CD14-positive monocyte (primary cell): ENCODE data around the gene CHST12. TPM values are rescaled to one million over a fixed set of nuclear protein-coding genes. Genes with fewer than 3 reads are reported as not detected.

Source experiments
- DNase-seq, 3 donors: peaks; one replicate each; pipeline ENCODE4 v3.0.0-alpha.2; 2011 to 2022
- H2AFZ ChIP-seq: 2 replicates; pipeline ENCODE4 v1.6.0; 2012; ENCODE audit warnings: mild to moderate bottlenecking, low read depth, low read length, inconsistent platforms; ENCODE audit not compliant: insufficient read depth, poor library complexity, severe bottlenecking
- H3K27ac ChIP-seq, 2 donors: 1 replicate in 1 of 2; 2 replicates in 1 of 2; pipeline ENCODE4 v1.5.1; 2012 to 2013; ENCODE audit warnings: low read length in 2 of 2, control low read depth in 1 of 2, inconsistent platforms in 1 of 2, low read depth in 1 of 2, mild to moderate bottlenecking in 1 of 2
- H3K27me3 ChIP-seq, 2 donors: one replicate each; pipeline versions ENCODE4 v1.6.0 to v1.6.1; 2011 to 2013; ENCODE audit warnings: low read length in 2 of 2; ENCODE audit not compliant: control insufficient read depth in 2 of 2, insufficient read depth in 2 of 2
- H3K36me3 ChIP-seq, 2 donors: replicated peaks in 1 of 2; 1 replicate in 1 of 2; 2 replicates in 1 of 2; pipeline versions ENCODE4 v1.5.1 to v1.6.1; 2012 to 2013; ENCODE audit warnings: low read length in 2 of 2, control low read depth in 1 of 2, inconsistent platforms in 1 of 2, mild to moderate bottlenecking in 1 of 2; ENCODE audit not compliant: insufficient read depth in 2 of 2, control insufficient read depth in 1 of 2
- H3K4me1 ChIP-seq, 2 donors: 1 replicate in 1 of 2; 2 replicates in 1 of 2; pipeline versions ENCODE4 v1.5.1 to v1.6.1; 2012 to 2013; ENCODE audit warnings: low read length in 2 of 2, control low read depth in 1 of 2, inconsistent platforms in 1 of 2, mild to moderate bottlenecking in 1 of 2, moderate library complexity in 1 of 2; ENCODE audit not compliant: insufficient read depth in 2 of 2, control insufficient read depth in 1 of 2
- H3K4me2 ChIP-seq: replicated peaks from 2 replicates; pipeline ENCODE3; 2012; ENCODE audit warnings: low read length, moderate library complexity, mild to moderate bottlenecking; ENCODE audit not compliant: poor library complexity, severe bottlenecking; ENCODE audit errors: extremely low read depth
- H3K4me3 ChIP-seq, 3 experiments: fragments of 200-600 bp in 1 of 3; sonication (generic) in 1 of 3; replicated peaks in 1 of 3; 1 replicate in 2 of 3; 2 replicates in 1 of 3; pipeline ENCODE4 v1.5.1; 2011 to 2013; ENCODE audit warnings: low read length in 3 of 3, mild to moderate bottlenecking in 3 of 3, control low read depth in 2 of 3, low read depth in 2 of 3, inconsistent platforms in 1 of 3, moderate library complexity in 1 of 3
- H3K79me2 ChIP-seq: 2 replicates; pipeline ENCODE4 v1.6.0; 2012; ENCODE audit warnings: mild to moderate bottlenecking, control low read depth, inconsistent platforms, low read length, moderate library complexity; ENCODE audit not compliant: insufficient read depth
- H3K9ac ChIP-seq: 2 replicates; pipeline ENCODE4 v1.6.0; 2017; ENCODE audit warnings: low read length, mild to moderate bottlenecking; ENCODE audit not compliant: insufficient read depth, poor library complexity, severe bottlenecking
- H3K9me3 ChIP-seq, 2 donors: replicated peaks in 1 of 2; 1 replicate in 1 of 2; 2 replicates in 1 of 2; pipeline versions ENCODE4 v1.5.1 to v1.6.1; 2012 to 2013; ENCODE audit warnings: low read length in 2 of 2, control low read depth in 1 of 2; ENCODE audit not compliant: control insufficient read depth in 1 of 2, insufficient read depth in 1 of 2
- H4K20me1 ChIP-seq: 2 replicates; pipeline ENCODE4 v1.6.0; 2012; ENCODE audit warnings: mild to moderate bottlenecking, low read length, control low read depth, moderate library complexity; ENCODE audit not compliant: insufficient read depth
- H3K27ac Mint-ChIP-seq, 7 donors: one replicate each; pipeline ENCODE4 v1.8.0; 2020; ENCODE audit warnings: mild to moderate bottlenecking in 7 of 7, mixed read lengths in 7 of 7, moderate library complexity in 6 of 7, inconsistent platforms in 2 of 7
- H3K27me3 Mint-ChIP-seq, 3 donors: one replicate each; pipeline ENCODE4 v1.8.0; 2021 to 2022; ENCODE audit warnings: low read depth in 3 of 3, mild to moderate bottlenecking in 3 of 3, mixed read lengths in 3 of 3, moderate library complexity in 3 of 3, inconsistent platforms in 1 of 3
- H3K36me3 Mint-ChIP-seq, 2 donors: one replicate each; pipeline ENCODE4 v1.8.0; 2020; ENCODE audit warnings: mixed read lengths in 2 of 2, inconsistent platforms in 1 of 2, mild to moderate bottlenecking in 1 of 2
- H3K4me1 Mint-ChIP-seq: one replicate; pipeline ENCODE4 v1.8.0; 2020; ENCODE audit warnings: mild to moderate bottlenecking, mixed read lengths
- H3K4me3 Mint-ChIP-seq, 2 donors: one replicate each; pipeline ENCODE4 v1.8.0; 2020; ENCODE audit warnings: mild to moderate bottlenecking in 2 of 2, mixed read lengths in 2 of 2, moderate library complexity in 1 of 2
- H3K9me3 Mint-ChIP-seq, 7 donors: one replicate each; pipeline ENCODE4 v1.8.0; 2020 to 2022; ENCODE audit warnings: mixed read lengths in 7 of 7, mild to moderate bottlenecking in 6 of 7, moderate library complexity in 6 of 7, inconsistent platforms in 2 of 7
- WGBS: methylation state at CpG from one replicate; pipeline ENCODE4 v1.1.5; 2013; ENCODE audit warnings: missing lambda C conversion rate; ENCODE audit not compliant: insufficient coverage; 5-methylcytosine and 5-hydroxymethylcytosine counted together
- intact Hi-C, 2 donors: fragments of 100-400 bp; cut with micrococcal nuclease; formaldehyde crosslinking; loops; one replicate each; pipeline versions ENCODE4 v1.15.0 to v1.15.1; 2023
- polyA plus RNA-seq, 3 donors: library from polyadenylated mRNA; depleted of rRNA in 1 of 3; unstranded in 2 of 3; stranded (reverse) in 1 of 3; fragments of 300-500 nt in 2 of 3; fragments of >200 nt in 1 of 3; fragmentation: Illumina TruSeq in 2 of 3; gene quantifications; 1 replicate in 2 of 3; 2 replicates in 1 of 3; pipeline ENCODE4 v1.2.3, GENCODE V29; 2012 to 2021
- TF ChIP-seq, protein P1 (sequence below): fragments of 200-600 bp; IDR thresholded peaks from one replicate; pipeline ENCODE4 v1.8.0; 2022; ENCODE audit warnings: antibody characterized with exemption, mild to moderate bottlenecking

The CHST12 gene
- polyA plus RNA-seq, 3 donors: 5.8 to 10.6 (median 7.5) TPM

DNA sequence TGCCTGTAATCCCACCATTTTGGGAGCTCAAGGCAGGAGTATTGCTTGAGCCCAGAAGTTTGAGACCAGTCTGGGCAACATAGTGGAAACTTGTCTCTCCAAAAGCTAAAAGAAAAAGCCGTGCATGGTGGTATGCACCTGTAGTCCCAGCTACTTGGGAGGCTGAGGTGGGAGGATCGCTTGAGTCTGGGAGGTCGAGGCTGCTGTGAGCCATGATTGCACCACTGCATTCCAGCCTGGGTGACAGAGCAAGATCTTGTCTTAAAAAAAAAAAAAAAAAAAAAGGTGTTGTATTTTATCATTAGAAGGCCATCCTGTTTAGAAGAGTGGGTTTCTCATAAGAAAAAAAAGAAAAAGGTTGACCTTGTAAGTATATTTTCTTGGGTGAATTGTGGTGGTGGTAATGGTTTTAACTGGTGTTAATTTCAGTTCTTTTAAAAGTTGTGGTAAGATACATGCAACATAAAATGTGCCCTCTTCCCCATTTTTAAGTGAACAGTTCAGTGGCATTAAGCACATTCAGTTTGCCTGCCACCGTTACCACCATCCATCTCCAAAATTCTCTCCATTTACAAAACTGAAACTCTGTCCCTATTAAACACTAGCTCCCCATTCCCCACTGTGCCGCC is 38.1 kb downstream of the CHST12 start:
- 41% methylated on average over 3 of the region's 5 CpGs for WGBS
- H3K27ac Mint-ChIP-seq: peak overlapping the region in 2 of 7 donors; percentile 12 to 20
- DNase-seq: no peak

GRCh38 chr7:2443491-2443890 is 40.1 kb downstream of the CHST12 start:
- Histone ChIP-seq H3K27ac (no peak overlapping the region), H4K20me1 (no peaks in the 10 kb centered on the region), H3K4me1 (peaks cover 0 to 8% of the 10 kb centered on the region in 2 donors), H3K9ac (no peak overlapping the region), H3K36me3 (no peaks in the 10 kb centered on the region), H3K4me2 (no peak overlapping the region), H3K27me3 (no peaks in the 10 kb centered on the region), H3K9me3 (no peaks in the 10 kb centered on the region), H2AFZ (no peak overlapping the region), H3K79me2 (no peaks in the 10 kb centered on the region), H3K4me3 (no peak overlapping the region)
- H3K4me1 Mint-ChIP-seq: peaks cover 19% of the 10 kb centered on the region
- H3K36me3 Mint-ChIP-seq: peaks cover 19 to 27% of the 10 kb centered on the region in 2 donors
- intact Hi-C loops: no loop called here
- no peak overlapping the region for H3K27ac Mint-ChIP-seq
- WGBS: 98% methylated on average over 6 of the region's 9 CpGs
- DNase-seq: no peak
- peaks cover 0 to 2% (median 0%) of the 10 kb centered on the region in 3 donors for H3K27me3 Mint-ChIP-seq
- no peak overlapping the region for H3K4me3 Mint-ChIP-seq
- H3K9me3 Mint-ChIP-seq: peaks cover 0 to 1% (median 0%) of the 10 kb centered on the region in 7 donors
- TF ChIP-seq, protein P1, sequence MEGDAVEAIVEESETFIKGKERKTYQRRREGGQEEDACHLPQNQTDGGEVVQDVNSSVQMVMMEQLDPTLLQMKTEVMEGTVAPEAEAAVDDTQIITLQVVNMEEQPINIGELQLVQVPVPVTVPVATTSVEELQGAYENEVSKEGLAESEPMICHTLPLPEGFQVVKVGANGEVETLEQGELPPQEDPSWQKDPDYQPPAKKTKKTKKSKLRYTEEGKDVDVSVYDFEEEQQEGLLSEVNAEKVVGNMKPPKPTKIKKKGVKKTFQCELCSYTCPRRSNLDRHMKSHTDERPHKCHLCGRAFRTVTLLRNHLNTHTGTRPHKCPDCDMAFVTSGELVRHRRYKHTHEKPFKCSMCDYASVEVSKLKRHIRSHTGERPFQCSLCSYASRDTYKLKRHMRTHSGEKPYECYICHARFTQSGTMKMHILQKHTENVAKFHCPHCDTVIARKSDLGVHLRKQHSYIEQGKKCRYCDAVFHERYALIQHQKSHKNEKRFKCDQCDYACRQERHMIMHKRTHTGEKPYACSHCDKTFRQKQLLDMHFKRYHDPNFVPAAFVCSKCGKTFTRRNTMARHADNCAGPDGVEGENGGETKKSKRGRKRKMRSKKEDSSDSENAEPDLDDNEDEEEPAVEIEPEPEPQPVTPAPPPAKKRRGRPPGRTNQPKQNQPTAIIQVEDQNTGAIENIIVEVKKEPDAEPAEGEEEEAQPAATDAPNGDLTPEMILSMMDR: no peak

More for the DNA sequence above, 38.1 kb downstream of the CHST12 start:
- Histone ChIP-seq H4K20me1 (no peaks in the 10 kb centered on the region), H2AFZ (no peak overlapping the region), H3K4me2 (no peak overlapping the region), H3K9me3 (no peaks in the 10 kb centered on the region), H3K27ac (no peak overlapping the region), H3K4me1 (peaks cover 0 to 8% of the 10 kb centered on the region in 2 donors), H3K9ac (no peak overlapping the region), H3K79me2 (no peaks in the 10 kb centered on the region), H3K27me3 (no peaks in the 10 kb centered on the region), H3K4me3 (no peak overlapping the region), H3K36me3 (peaks cover 5 to 18% of the 10 kb centered on the region in 2 donors)
- peaks cover 0 to 2% (median 0%) of the 10 kb centered on the region in 3 donors for H3K27me3 Mint-ChIP-seq
- intact Hi-C loops: no loop called here
- peaks cover 19% of the 10 kb centered on the region for H3K4me1 Mint-ChIP-seq
- H3K4me3 Mint-ChIP-seq: no peak overlapping the region
- H3K36me3 Mint-ChIP-seq: peaks cover 35 to 42% of the 10 kb centered on the region in 2 donors
- TF ChIP-seq, protein P1: no peak
- H3K9me3 Mint-ChIP-seq: no peaks in the 10 kb centered on the region
